Measurements from ENCODE around the gene SIPA1.
"Not testable (repeated sequence)": the region's sequence is repeated elsewhere in the genome, so short reads cannot be mapped to it uniquely, and the experiment has no call there.

- not testable (repeated sequence) for TF ChIP-seq POLR2A (IDR thresholded peaks at IDR 0.05; ENCODE audit: low read depth, low read length); POLR2AphosphoS5 (IDR thresholded peaks at IDR 0.05; ENCODE audit: low read depth, low read length); TAF1 (IDR thresholded peaks at IDR 0.05; ENCODE audit: low read depth, low read length); PAX5 (IDR thresholded peaks at IDR 0.05; ENCODE audit: insufficient read depth, low read length, severe bottlenecking)
Observed at GRCh38 chr11:65660908-65661307, 23.0 kb downstream of the SIPA1 start.
